HepG2 (cell line): Measurements from ENCODE around the gene LRRC63. TPM values are rescaled to one million over a fixed set of nuclear protein-coding genes. Genes with fewer than 3 reads are reported as not detected.

ENCODE experiments used
- ATAC-seq: fragments of 200-7000 bp; cut with Tn5 transposase; 3 replicates; pipeline ENCODE4 v1.9.1; 2020; ENCODE audit warnings: mild to moderate bottlenecking, moderate library complexity
- BruUV-seq: library from RNA; stranded (reverse); fragments of 400-500 nt; replicated peaks from 2 replicates; lab custom pipeline; 2021; lab: Mats Ljungman, UMichigan
- CTCF ChIA-PET: fragments of 300-600 bp; formaldehyde crosslinking; extraction: SDS; loops from one replicate; lab custom pipeline; 2021; ENCODE audit warnings: low total read pairs, inconsistent platforms, low intra/inter-chr PET ratio; lab: Yijun Ruan, JAX
- POLR2A ChIA-PET: fragments of 350-600 bp; sonication (Branson Sonifier 250); formaldehyde crosslinking; loops from one replicate; lab custom pipeline; 2020; ENCODE audit warnings: antibody characterized with exemption, inconsistent platforms; lab: Yijun Ruan, JAX
- DNase-seq: peaks from one replicate; pipeline ENCODE4 v3.0.0-alpha.2; 2015; ENCODE audit warnings: low spot score
- FAIRE-seq: peaks from 3 replicates; lab custom pipeline; 2011; peaks lifted over from hg19 to GRCh38; lab: Jason Lieb, UNC
- H2AFZ ChIP-seq: one replicate; pipeline ENCODE4 v1.6.1; 2011; ENCODE audit warnings: low read length, inconsistent platforms
- H3K27ac ChIP-seq: fragments of 300-600 bp; 3 replicates; pipeline ENCODE4 v1.8.0; 2011; ENCODE audit warnings: mixed run types, mild to moderate bottlenecking, mixed read lengths, low read length, inconsistent platforms; ENCODE audit not compliant: insufficient read depth; ENCODE audit errors: extremely low read length
- H3K27me3 ChIP-seq, 2 experiments: fragments of 200-600 bp in 1 of 2; 2 replicates in 1 of 2; 3 replicates in 1 of 2; pipeline versions ENCODE4 v1.6.0 to v1.8.0; 2011; ENCODE audit warnings: low read length in 2 of 2, mild to moderate bottlenecking in 2 of 2, moderate library complexity in 2 of 2, inconsistent platforms in 1 of 2; ENCODE audit not compliant: insufficient read depth in 2 of 2, control insufficient read depth in 1 of 2
- H3K36me3 ChIP-seq, 2 experiments: fragments of 200-600 bp in 1 of 2; replicated peaks in 1 of 2; 2 replicates in 1 of 2; 3 replicates in 1 of 2; pipeline versions ENCODE4 v1.5.1 to v1.8.0; 2011; ENCODE audit warnings: low read length in 2 of 2, inconsistent platforms in 1 of 2; ENCODE audit not compliant: insufficient read depth in 2 of 2, control insufficient read depth in 1 of 2
- H3K4me1 ChIP-seq: 2 replicates; pipeline ENCODE4 v1.5.1; 2012; ENCODE audit warnings: low read length, inconsistent platforms; ENCODE audit not compliant: insufficient read depth
- H3K4me2 ChIP-seq: 2 replicates; pipeline ENCODE4 v1.6.0; 2011; ENCODE audit warnings: low read depth, low read length, inconsistent platforms
- H3K4me3 ChIP-seq, 3 experiments: fragments of 200-600 bp in 1 of 3; sonication (generic), shearing (Covaris generic) in 1 of 3; replicated peaks in 1 of 3; 2 replicates each; pipeline ENCODE4 v1.5.1; 2011 to 2016; ENCODE audit warnings: low read length in 3 of 3, inconsistent platforms in 2 of 3, low read depth in 2 of 3, mild to moderate bottlenecking in 2 of 3, control low read depth in 1 of 3, mixed read lengths in 1 of 3; ENCODE audit not compliant: insufficient read depth in 1 of 3
- H3K79me2 ChIP-seq: one replicate; pipeline ENCODE4 v1.6.1; 2011; ENCODE audit warnings: low read length, inconsistent platforms; ENCODE audit not compliant: insufficient read depth
- H3K9ac ChIP-seq: 2 replicates; pipeline ENCODE4 v1.6.0; 2011; ENCODE audit warnings: mild to moderate bottlenecking, low read depth, low read length, inconsistent platforms; ENCODE audit not compliant: insufficient read depth
- H3K9me3 ChIP-seq: 2 replicates; pipeline ENCODE4 v1.5.1; 2012; ENCODE audit warnings: mild to moderate bottlenecking, low read length
- H4K20me1 ChIP-seq: 2 replicates; pipeline ENCODE4 v1.6.0; 2011; ENCODE audit warnings: inconsistent platforms, mild to moderate bottlenecking, low read length, moderate library complexity; ENCODE audit not compliant: insufficient read depth
- HOXA7 ChIP-seq: sonication (generic); formaldehyde crosslinking; IDR thresholded peaks from 2 replicates; pipeline ENCODE4 v1.8.1; 2022; ENCODE audit warnings: mild to moderate bottlenecking, missing genetic modification reagents, moderate library complexity
- IKZF4 ChIP-seq: sonication (generic); formaldehyde crosslinking; IDR thresholded peaks from 2 replicates; pipeline ENCODE4 v1.5.1; 2020; ENCODE audit warnings: borderline replicate concordance, mild to moderate bottlenecking, low read depth, missing genetic modification reagents; ENCODE audit errors: not compliant biosample characterization
- KAT2B ChIP-seq: fragments of 150-350 bp; IDR thresholded peaks from 2 replicates; pipeline ENCODE4 v1.6.1; 2014; ENCODE audit warnings: low read depth, low read length, borderline replicate concordance
- MED1 ChIP-seq: sonication (generic); formaldehyde crosslinking; IDR thresholded peaks from 2 replicates; pipeline ENCODE4 v1.4.0; 2020; ENCODE audit warnings: missing genetic modification reagents
- NAIF1 ChIP-seq: sonication (generic); formaldehyde crosslinking; IDR thresholded peaks from 2 replicates; pipeline ENCODE4 v1.5.0; 2020; ENCODE audit warnings: mild to moderate bottlenecking, missing genetic modification reagents, borderline replicate concordance
- NBN ChIP-seq: fragments of 450-650 bp; conservative IDR thresholded peaks from 2 replicates; pipeline ENCODE4 v1.6.1; 2017
- NCOA2 ChIP-seq: sonication (generic); formaldehyde crosslinking; IDR thresholded peaks from 2 replicates; pipeline ENCODE4 v1.8.0; 2022; ENCODE audit warnings: inconsistent platforms
- RBM39 ChIP-seq: fragments of 200-400 bp; formaldehyde crosslinking; IDR thresholded peaks from one replicate; pipeline ENCODE4 v1.6.1; 2018; ENCODE audit warnings: antibody characterized with exemption, mild to moderate bottlenecking, low read depth, low read length; ENCODE audit not compliant: poor library complexity, severe bottlenecking
- SMARCE1 ChIP-seq: fragments of 450-650 bp; IDR thresholded peaks from 2 replicates; pipeline ENCODE4 v1.6.1; 2017; ENCODE audit warnings: borderline replicate concordance
- SP1 ChIP-seq, 2 experiments: fragments of 450-650 bp in 1 of 2; sonication (generic) in 1 of 2; formaldehyde crosslinking in 1 of 2; IDR thresholded peaks; 2 replicates each; pipeline versions ENCODE4 v1.4.0 to v1.6.1; 2016 to 2020; ENCODE audit warnings: missing genetic modification reagents in 1 of 2
- SRSF1 ChIP-seq: fragments of 200-400 bp; formaldehyde crosslinking; optimal IDR thresholded peaks from 2 replicates; pipeline ENCODE3; 2017; ENCODE audit warnings: mild to moderate bottlenecking, low read depth, low read length, moderate library complexity
- TBP ChIP-seq: sonication (generic); formaldehyde crosslinking; IDR thresholded peaks from 2 replicates; pipeline ENCODE4 v1.5.0; 2020; ENCODE audit warnings: missing genetic modification reagents
- THAP9 ChIP-seq: sonication (generic); formaldehyde crosslinking; IDR thresholded peaks from 2 replicates; pipeline ENCODE4; 2020; ENCODE audit warnings: missing genetic modification reagents, mild to moderate bottlenecking, borderline replicate concordance
- ZNF556 ChIP-seq: sonication (generic); formaldehyde crosslinking; IDR thresholded peaks from 2 replicates; pipeline ENCODE4 v1.4.0; 2020; ENCODE audit warnings: mild to moderate bottlenecking, missing genetic modification reagents, borderline replicate concordance
- ZNF678 ChIP-seq: sonication (generic); formaldehyde crosslinking; IDR thresholded peaks from 2 replicates; pipeline ENCODE4 v1.4.0; 2020; ENCODE audit warnings: mild to moderate bottlenecking, missing genetic modification reagents
- ZNF746 ChIP-seq: sonication (generic); formaldehyde crosslinking; IDR thresholded peaks from 2 replicates; pipeline ENCODE4 v1.8.0; 2022; ENCODE audit warnings: mild to moderate bottlenecking, missing genetic modification reagents
- WGBS: methylation state at CpG from one replicate; pipeline ENCODE4 v1.1.6; 2017; ENCODE audit warnings: low lambda C conversion rate; 5-methylcytosine and 5-hydroxymethylcytosine counted together
- in situ Hi-C: cut with HindIII; loops from 2 replicates; pipeline ENCODE4 v1.10.0; 2017; ENCODE audit warnings: low pct_unique_long_range_greater_than_20kb; ENCODE audit not compliant: extremely low pct_ligation_motif_present
- intact Hi-C: fragments of 100-400 bp; cut with micrococcal nuclease; formaldehyde crosslinking; loops from one replicate; pipeline ENCODE4 v1.10.0; 2022; ENCODE audit not compliant: unreplicated experiment
- polyA plus RNA-seq, 8 experiments: library from polyadenylated mRNA; depleted of rRNA in 3 of 8; stranded (reverse) in 7 of 8; unstranded in 1 of 8; fragments of >200 nt; fragmentation: Illumina TruSeq in 4 of 8; extraction: Trizol in 4 of 8; gene quantifications; 2 replicates each; pipeline versions ENCODE4 v1.2.1 to v1.2.3, GENCODE V29; 2011 to 2016; ENCODE audit warnings: low read depth in 4 of 8, missing spikeins in 1 of 8, mixed read lengths in 1 of 8; ENCODE audit not compliant: insufficient read depth in 1 of 8
- total RNA-seq, 5 experiments: library from RNA; depleted of rRNA; stranded (reverse); fragments of >200 nt; fragmentation: Illumina TruSeq; extraction: Trizol; gene quantifications; 2 replicates each; pipeline ENCODE4 v1.2.3, GENCODE V29; 2016; ENCODE audit warnings: low read depth in 1 of 5
- TF ChIP-seq, protein P1 (sequence below): sonication (generic); formaldehyde crosslinking; IDR thresholded peaks from 2 replicates; pipeline ENCODE4 v1.4.0; 2020; ENCODE audit warnings: missing genetic modification reagents

LRRC63 gene
- total and polyA plus RNA-seq, 2 of the 13 experiments (the other 11 are each of a cell fraction or from before 2014, with no cell fraction given) = not detected

DNA sequence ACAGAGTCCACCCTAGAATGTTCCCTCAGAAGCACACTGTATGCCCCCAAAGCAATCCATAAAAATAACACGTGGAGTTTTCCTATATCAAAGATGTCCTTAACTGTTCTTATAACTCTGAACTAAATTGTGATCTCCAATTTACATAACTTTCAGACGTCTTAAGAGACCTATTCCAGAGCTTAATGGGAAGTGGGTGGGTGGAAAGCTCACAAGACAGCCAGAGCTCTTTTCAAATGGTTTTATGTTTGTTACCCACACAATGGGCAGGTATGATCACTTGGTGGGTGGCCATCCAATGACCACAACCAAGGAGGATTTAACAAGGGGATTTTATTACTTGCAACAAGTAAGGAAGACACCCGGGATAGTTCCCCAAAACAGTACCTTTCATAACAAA is 81.7 kb downstream of the LRRC63 start:
- no peaks in the 10 kb centered on the region for H4K20me1 ChIP-seq
- no TSS peak for BruUV-seq
- no peak overlapping the region for H3K4me2 ChIP-seq
- TF ChIP-seq SP1 (IDR thresholded peaks at IDR 0.05) = no peak
- TF ChIP-seq SP1 (CRISPR knock-in tag; IDR thresholded peaks at IDR 0.05) = no peak
- no peak for TF ChIP-seq SRSF1
- no peak for TF ChIP-seq ZNF678 (CRISPR knock-in tag)
- TF ChIP-seq HOXA7 (CRISPR knock-in tag) = no peak
- no peak for TF ChIP-seq IKZF4
- no peak for TF ChIP-seq ZNF746 (CRISPR knock-in tag)
- TF ChIP-seq NCOA2 (CRISPR knock-in tag) = no peak
- TF ChIP-seq, protein P1, sequence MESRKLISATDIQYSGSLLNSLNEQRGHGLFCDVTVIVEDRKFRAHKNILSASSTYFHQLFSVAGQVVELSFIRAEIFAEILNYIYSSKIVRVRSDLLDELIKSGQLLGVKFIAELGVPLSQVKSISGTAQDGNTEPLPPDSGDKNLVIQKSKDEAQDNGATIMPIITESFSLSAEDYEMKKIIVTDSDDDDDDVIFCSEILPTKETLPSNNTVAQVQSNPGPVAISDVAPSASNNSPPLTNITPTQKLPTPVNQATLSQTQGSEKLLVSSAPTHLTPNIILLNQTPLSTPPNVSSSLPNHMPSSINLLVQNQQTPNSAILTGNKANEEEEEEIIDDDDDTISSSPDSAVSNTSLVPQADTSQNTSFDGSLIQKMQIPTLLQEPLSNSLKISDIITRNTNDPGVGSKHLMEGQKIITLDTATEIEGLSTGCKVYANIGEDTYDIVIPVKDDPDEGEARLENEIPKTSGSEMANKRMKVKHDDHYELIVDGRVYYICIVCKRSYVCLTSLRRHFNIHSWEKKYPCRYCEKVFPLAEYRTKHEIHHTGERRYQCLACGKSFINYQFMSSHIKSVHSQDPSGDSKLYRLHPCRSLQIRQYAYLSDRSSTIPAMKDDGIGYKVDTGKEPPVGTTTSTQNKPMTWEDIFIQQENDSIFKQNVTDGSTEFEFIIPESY = no peak
- no peak for TF ChIP-seq ZNF556
- no peak for TF ChIP-seq NBN
- TF ChIP-seq TBP (CRISPR knock-in tag) = no peak
- TF ChIP-seq THAP9 (CRISPR knock-in tag) = no peak
- TF ChIP-seq SMARCE1 = no peak
- no peak for TF ChIP-seq MED1 (CRISPR knock-in tag)
- TF ChIP-seq NAIF1 = no peak
- TF ChIP-seq KAT2B = no peak
- no peak for TF ChIP-seq RBM39
- no peaks in the 10 kb centered on the region for H3K9me3 ChIP-seq
- intact Hi-C loops (no loop called here), in situ Hi-C loops (no loop called here)
- no peaks in the 10 kb centered on the region for H3K79me2 ChIP-seq
- no peaks in the 10 kb centered on the region; a peak in 1 of 5 replicates for H3K27me3 ChIP-seq
- DNase-seq = no peak
- CTCF ChIA-PET = no interaction called here
- H3K27ac ChIP-seq = no peak overlapping the region
- no peaks in the 10 kb centered on the region for H3K36me3 ChIP-seq
- whole genome bisulfite sequencing = 1% methylated on average over 3 of the region's 3 CpGs
- no peak overlapping the region for H2AFZ ChIP-seq
- no peak overlapping the region for H3K9ac ChIP-seq
- FAIRE-seq = no peak
- H3K4me3 ChIP-seq = no peak overlapping the region
- no peak for ATAC-seq
- no peaks in the 10 kb centered on the region for H3K4me1 ChIP-seq
- POLR2A ChIA-PET = no interaction called here
